ENCODE results near the gene USF3.

DNA sequence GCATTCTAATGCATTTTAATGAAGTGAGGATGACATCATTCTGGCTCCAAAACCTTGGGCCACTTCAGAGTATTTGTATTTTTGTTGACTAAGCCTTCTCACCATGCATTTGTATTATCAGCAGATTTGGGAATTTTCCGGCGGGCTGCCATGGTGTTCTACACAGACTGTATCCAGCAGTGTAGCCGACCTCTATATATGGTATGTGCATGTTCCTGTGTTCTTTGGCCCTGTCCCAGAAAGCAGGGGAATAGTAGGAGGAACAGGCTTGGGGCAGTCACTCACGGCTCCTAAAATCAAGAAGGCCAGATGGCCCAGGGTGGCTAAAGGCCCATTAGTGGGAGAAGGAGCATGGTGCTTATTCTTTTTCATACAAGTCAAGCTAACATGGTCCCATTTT, 80.5 kb downstream of the USF3 start:
- TF ChIP-seq, protein P1, sequence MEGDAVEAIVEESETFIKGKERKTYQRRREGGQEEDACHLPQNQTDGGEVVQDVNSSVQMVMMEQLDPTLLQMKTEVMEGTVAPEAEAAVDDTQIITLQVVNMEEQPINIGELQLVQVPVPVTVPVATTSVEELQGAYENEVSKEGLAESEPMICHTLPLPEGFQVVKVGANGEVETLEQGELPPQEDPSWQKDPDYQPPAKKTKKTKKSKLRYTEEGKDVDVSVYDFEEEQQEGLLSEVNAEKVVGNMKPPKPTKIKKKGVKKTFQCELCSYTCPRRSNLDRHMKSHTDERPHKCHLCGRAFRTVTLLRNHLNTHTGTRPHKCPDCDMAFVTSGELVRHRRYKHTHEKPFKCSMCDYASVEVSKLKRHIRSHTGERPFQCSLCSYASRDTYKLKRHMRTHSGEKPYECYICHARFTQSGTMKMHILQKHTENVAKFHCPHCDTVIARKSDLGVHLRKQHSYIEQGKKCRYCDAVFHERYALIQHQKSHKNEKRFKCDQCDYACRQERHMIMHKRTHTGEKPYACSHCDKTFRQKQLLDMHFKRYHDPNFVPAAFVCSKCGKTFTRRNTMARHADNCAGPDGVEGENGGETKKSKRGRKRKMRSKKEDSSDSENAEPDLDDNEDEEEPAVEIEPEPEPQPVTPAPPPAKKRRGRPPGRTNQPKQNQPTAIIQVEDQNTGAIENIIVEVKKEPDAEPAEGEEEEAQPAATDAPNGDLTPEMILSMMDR (conservative IDR thresholded peaks at IDR 0.05; ENCODE audit: low read length), result no peak
- TF ChIP-seq EZH2phosphoT487 (IDR thresholded peaks at IDR 0.05; ENCODE audit: borderline replicate concordance), result no peak
